Mesenchymal stem cell (in vitro differentiated cells and primary cell): ENCODE results near the gene PAGR1.

ENCODE experiments used
- DNase-seq: peaks from one replicate; pipeline ENCODE4 v3.0.0-alpha.2; 2013
- H2AFZ ChIP-seq: one replicate; pipeline ENCODE4 v1.6.1; 2013; ENCODE audit warnings: low read depth, mild to moderate bottlenecking, control low read depth, inconsistent platforms, low read length, moderate library complexity
- H2AK5ac ChIP-seq: 2 replicates; pipeline ENCODE4 v1.6.1; 2013; ENCODE audit warnings: low read length, moderate library complexity, mild to moderate bottlenecking, inconsistent platforms; ENCODE audit not compliant: severe bottlenecking
- H2BK120ac ChIP-seq: one replicate; pipeline ENCODE4 v1.6.1; 2013; ENCODE audit warnings: low read depth, mild to moderate bottlenecking, inconsistent platforms, low read length, moderate library complexity
- H2BK12ac ChIP-seq, 2 experiments: one replicate each; pipeline ENCODE4 v1.6.1; 2013; ENCODE audit warnings: inconsistent platforms in 2 of 2, low read length in 2 of 2, mild to moderate bottlenecking in 2 of 2, moderate library complexity in 2 of 2, control low read depth in 1 of 2
- H2BK15ac ChIP-seq: one replicate; pipeline ENCODE4 v1.6.1; 2013; ENCODE audit warnings: mild to moderate bottlenecking, low read depth, inconsistent platforms; ENCODE audit not compliant: poor library complexity, severe bottlenecking
- H2BK5ac ChIP-seq: 2 replicates; pipeline ENCODE4 v1.6.1; 2013; ENCODE audit warnings: low read depth, mild to moderate bottlenecking, low read length, control low read depth, inconsistent platforms; ENCODE audit not compliant: poor library complexity, severe bottlenecking
- H3K14ac ChIP-seq, 2 experiments: one replicate each; pipeline ENCODE4 v1.6.1; 2013; ENCODE audit warnings: inconsistent platforms in 2 of 2, low read length in 2 of 2, control low read depth in 1 of 2, mild to moderate bottlenecking in 1 of 2, moderate library complexity in 1 of 2
- H3K18ac ChIP-seq, 2 experiments: one replicate each; pipeline ENCODE4 v1.6.1; 2013; ENCODE audit warnings: inconsistent platforms in 2 of 2, low read length in 2 of 2, control low read depth in 1 of 2, low read depth in 1 of 2, mild to moderate bottlenecking in 1 of 2
- H3K23ac ChIP-seq, 2 experiments: one replicate each; pipeline ENCODE4 v1.6.1; 2013; ENCODE audit warnings: inconsistent platforms in 2 of 2, low read length in 2 of 2, mild to moderate bottlenecking in 2 of 2, moderate library complexity in 2 of 2, control low read depth in 1 of 2
- H3K27ac ChIP-seq: 2 replicates; pipeline ENCODE4 v1.5.1; 2013; ENCODE audit warnings: mild to moderate bottlenecking, moderate library complexity, low read length, control low read depth, inconsistent platforms; ENCODE audit not compliant: poor library complexity, severe bottlenecking
- H3K27me3 ChIP-seq, 2 experiments: 2 replicates each; pipeline versions ENCODE4 v1.6.1 to v1.7.0; 2013; ENCODE audit warnings: low read length in 2 of 2, mild to moderate bottlenecking in 2 of 2, moderate library complexity in 2 of 2, control low read depth in 1 of 2, inconsistent platforms in 1 of 2; ENCODE audit not compliant: control insufficient read depth in 1 of 2, insufficient read depth in 1 of 2
- H3K36me3 ChIP-seq, 2 experiments: 2 replicates each; pipeline versions ENCODE4 v1.6.1 to v1.7.0; 2013; ENCODE audit warnings: low read length in 2 of 2, control low read depth in 1 of 2, inconsistent platforms in 1 of 2, low read depth in 1 of 2, mild to moderate bottlenecking in 1 of 2; ENCODE audit not compliant: insufficient read depth in 2 of 2, control insufficient read depth in 1 of 2
- H3K4ac ChIP-seq, 2 experiments: one replicate each; pipeline ENCODE4 v1.6.1; 2013; ENCODE audit warnings: inconsistent platforms in 2 of 2, low read length in 2 of 2, mild to moderate bottlenecking in 2 of 2, moderate library complexity in 2 of 2, control low read depth in 1 of 2, low read depth in 1 of 2
- H3K4me1 ChIP-seq: 2 replicates; pipeline ENCODE4 v1.6.1; 2013; ENCODE audit warnings: low read depth, low read length, control low read depth; ENCODE audit not compliant: control insufficient read depth, insufficient read depth
- H3K4me2 ChIP-seq: 2 replicates; pipeline ENCODE4 v1.6.1; 2013; ENCODE audit warnings: low read length, mild to moderate bottlenecking, inconsistent platforms; ENCODE audit not compliant: poor library complexity, severe bottlenecking
- H3K4me3 ChIP-seq, 2 experiments: 2 replicates each; pipeline versions ENCODE4 v1.5.1 to v1.7.0; 2013; ENCODE audit warnings: low read length in 2 of 2, mild to moderate bottlenecking in 2 of 2, control low read depth in 1 of 2, low read depth in 1 of 2; ENCODE audit not compliant: insufficient read depth in 1 of 2
- H3K79me1 ChIP-seq: replicated peaks from 2 replicates; pipeline ENCODE4 v1.6.1; 2013; ENCODE audit warnings: mild to moderate bottlenecking, control low read depth, low read length, inconsistent platforms; ENCODE audit not compliant: poor library complexity, severe bottlenecking
- H3K9ac ChIP-seq: 2 replicates; pipeline ENCODE4 v1.7.0; 2013; ENCODE audit warnings: mild to moderate bottlenecking, low read length, moderate library complexity
- H3K9me3 ChIP-seq: 2 replicates; pipeline ENCODE4 v1.7.0; 2013; ENCODE audit warnings: mild to moderate bottlenecking, low read length; ENCODE audit not compliant: control insufficient read depth
- H4K8ac ChIP-seq: one replicate; pipeline ENCODE4 v1.6.1; 2013; ENCODE audit warnings: inconsistent platforms, mild to moderate bottlenecking, low read length, moderate library complexity
- H4K91ac ChIP-seq: one replicate; pipeline ENCODE4 v1.6.1; 2013; ENCODE audit warnings: mild to moderate bottlenecking, low read length, inconsistent platforms
- WGBS: methylation state at CpG from one replicate; pipeline ENCODE4 v1.1.7; 2013; ENCODE audit warnings: mixed read lengths; 5-methylcytosine and 5-hydroxymethylcytosine counted together

The PAGR1 gene

GRCh38 chr16:29814592-29814991 lies 1.4 kb upstream of the PAGR1 start:
- H3K4me3 ChIP-seq, result peak overlapping the region in 1 of 2 experiments; percentile 90
- no peak overlapping the region for H2BK15ac ChIP-seq
- 91% methylated on average over 5 of the region's 5 CpGs for WGBS
- peak overlapping the region; percentile 44 for H2AK5ac ChIP-seq
- no peak overlapping the region for H2BK5ac ChIP-seq
- peak overlapping the region in 1 of 2 experiments; percentile 40 for H2BK12ac ChIP-seq
- H3K4me2 ChIP-seq, result peak overlapping the region; percentile 24
- H3K23ac ChIP-seq, result peak overlapping the region in 1 of 2 experiments; percentile 6
- no peaks in the 10 kb centered on the region for H3K27me3 ChIP-seq
- H3K9me3 ChIP-seq, result no peaks in the 10 kb centered on the region
- H3K4ac ChIP-seq, result peak overlapping the region in 1 of 2 experiments; percentile 6
- H4K8ac ChIP-seq, result peak overlapping the region; percentile 41
- peak overlapping the region; percentile 45 for H4K91ac ChIP-seq
- no peak for DNase-seq
- H3K27ac ChIP-seq, result no peak overlapping the region
- peaks cover 24 to 26% of the 10 kb centered on the region in 2 experiments for H3K36me3 ChIP-seq
- no peak overlapping the region for H2BK120ac ChIP-seq
- H3K18ac ChIP-seq, result peak overlapping the region in 1 of 2 experiments; percentile 37
- H3K14ac ChIP-seq, result no peak overlapping the region
- peak overlapping the region; percentile 93 for H3K9ac ChIP-seq
- peaks cover 10% of the 10 kb centered on the region for H3K79me1 ChIP-seq
- peaks cover 54% of the 10 kb centered on the region for H3K4me1 ChIP-seq
- no peak overlapping the region for H2AFZ ChIP-seq

GRCh38 chr16:29815032-29815721 lies 775 bp upstream of the PAGR1 start:
- Histone ChIP-seq H3K79me1 (peaks cover 10% of the 10 kb centered on the region), H4K8ac (peak overlapping the region; percentile 75), H2BK15ac (no peak overlapping the region), H2BK120ac (no peak overlapping the region), H2BK5ac (no peak overlapping the region), H3K4ac (peak overlapping the region; percentile 57 to 74), H3K27me3 (no peaks in the 10 kb centered on the region), H3K4me2 (peak overlapping the region; percentile 90), H3K27ac (peak overlapping the region; percentile 89), H3K36me3 (peaks cover 19 to 25% of the 10 kb centered on the region in 2 experiments), H3K9ac (peak overlapping the region; percentile 93), H2BK12ac (peak overlapping the region in 1 of 2 experiments; percentile 80), H2AK5ac (no peak overlapping the region), H2AFZ (peak overlapping the region; percentile 47), H3K4me1 (peaks cover 50% of the 10 kb centered on the region), H3K23ac (peak overlapping the region in 1 of 2 experiments; percentile 34), H3K18ac (peak overlapping the region in 1 of 2 experiments; percentile 74), H3K14ac (no peak overlapping the region), H3K9me3 (no peaks in the 10 kb centered on the region), H4K91ac (peak overlapping the region; percentile 45), H3K4me3 (peak overlapping the region; percentile 44 to 90)
- DNase-seq, result peak; percentile 13
- WGBS, result 6% methylated on average over 33 of the region's 39 CpGs

GRCh38 chr16:29816694-29817441 lies 916 bp downstream of the PAGR1 start:
- H2AK5ac ChIP-seq, result no peak overlapping the region
- peak overlapping the region; percentile 89 for H4K8ac ChIP-seq

GRCh38 chr16:29818082-29818481 lies 2.1 kb downstream of the PAGR1 start:
- Histone ChIP-seq H3K4me2 (peak overlapping the region; percentile 27), H2AFZ (no peak overlapping the region), H3K27me3 (no peaks in the 10 kb centered on the region), H2BK120ac (no peak overlapping the region), H3K4me3 (peak overlapping the region in 1 of 2 experiments; percentile 15), H3K18ac (no peak overlapping the region), H2BK15ac (no peak overlapping the region), H3K9me3 (no peaks in the 10 kb centered on the region), H3K79me1 (peaks cover 7% of the 10 kb centered on the region), H3K23ac (no peak overlapping the region), H2AK5ac (no peak overlapping the region), H4K91ac (no peak overlapping the region), H3K36me3 (peaks cover 11 to 28% of the 10 kb centered on the region in 2 experiments), H2BK5ac (no peak overlapping the region), H2BK12ac (no peak overlapping the region), H3K27ac (no peak overlapping the region), H3K4ac (no peak overlapping the region), H4K8ac (no peak overlapping the region), H3K9ac (peak overlapping the region; percentile 22), H3K4me1 (peaks cover 34% of the 10 kb centered on the region), H3K14ac (no peak overlapping the region)
- WGBS, result 80% methylated on average over 4 of the region's 4 CpGs
- DNase-seq, result peak; percentile 12

More at GRCh38 chr16:29816694-29817441, 916 bp downstream of the PAGR1 start:
- under 1% methylated on average over 33 of the region's 37 CpGs for WGBS
- Histone ChIP-seq H3K9me3 (no peaks in the 10 kb centered on the region), H2BK12ac (peak overlapping the region; percentile 69 to 84), H3K18ac (peak overlapping the region; percentile 92 to 93), H4K91ac (peak overlapping the region; percentile 78), H3K4me1 (peaks cover 40% of the 10 kb centered on the region), H3K4me2 (peak overlapping the region; percentile 88), H3K4me3 (peak overlapping the region; percentile 71 to 90), H3K4ac (peak overlapping the region; percentile 93 to 97), H2AFZ (peak overlapping the region; percentile 18), H2BK120ac (peak overlapping the region; percentile 71), H2BK15ac (peak overlapping the region; percentile 86), H3K79me1 (peaks cover 10% of the 10 kb centered on the region), H3K9ac (peak overlapping the region; percentile 93), H3K23ac (no peak overlapping the region), H2BK5ac (peak overlapping the region; percentile 50), H3K27ac (peak overlapping the region; percentile 89), H3K14ac (peak overlapping the region in 1 of 2 experiments; percentile 84), H3K27me3 (no peaks in the 10 kb centered on the region), H3K36me3 (peaks cover 11 to 22% of the 10 kb centered on the region in 2 experiments)
- peak; percentile 72 for DNase-seq
